H9 (cell line): ENCODE data around the gene L3MBTL1. TPM values are rescaled to one million over a fixed set of nuclear protein-coding genes. Genes with fewer than 3 reads are reported as not detected.

ENCODE experiments used
- DNase-seq: peaks from one replicate; pipeline ENCODE4 v3.0.0-alpha.2; 2017
- H2AFZ ChIP-seq: one replicate; pipeline ENCODE4 v1.6.1; 2013; ENCODE audit warnings: mild to moderate bottlenecking, low read length, control low read depth, moderate library complexity
- H2AK5ac ChIP-seq: 2 replicates; pipeline ENCODE4 v1.6.1; 2013; ENCODE audit warnings: low read length, control low read depth, mixed read lengths; ENCODE audit not compliant: insufficient read length
- H2BK120ac ChIP-seq: one replicate; pipeline ENCODE4 v1.6.1; 2013; ENCODE audit warnings: low read depth, mild to moderate bottlenecking, low read length, control low read depth, inconsistent platforms; ENCODE audit not compliant: poor library complexity, severe bottlenecking
- H2BK12ac ChIP-seq: 2 replicates; pipeline ENCODE4 v1.6.1; 2013; ENCODE audit warnings: low read length, control low read depth, mixed read lengths, low read depth; ENCODE audit not compliant: insufficient read length
- H2BK15ac ChIP-seq: 2 replicates; pipeline ENCODE4 v1.6.1; 2013; ENCODE audit warnings: low read depth, low read length, control low read depth
- H2BK20ac ChIP-seq: one replicate; pipeline ENCODE4 v1.6.1; 2013; ENCODE audit warnings: low read depth, mild to moderate bottlenecking, low read length, control low read depth, inconsistent platforms; ENCODE audit not compliant: poor library complexity, severe bottlenecking
- H2BK5ac ChIP-seq: 2 replicates; pipeline ENCODE4 v1.6.1; 2013; ENCODE audit warnings: low read length, control low read depth, mixed read lengths; ENCODE audit not compliant: insufficient read length
- H3K14ac ChIP-seq: 2 replicates; pipeline ENCODE4 v1.6.1; 2013; ENCODE audit warnings: low read length, control low read depth; ENCODE audit not compliant: insufficient read depth
- H3K18ac ChIP-seq: 2 replicates; pipeline ENCODE4 v1.6.1; 2013; ENCODE audit warnings: low read depth, mild to moderate bottlenecking, mixed read lengths, low read length, control low read depth; ENCODE audit not compliant: insufficient read length
- H3K23ac ChIP-seq: 2 replicates; pipeline ENCODE4 v1.6.1; 2013; ENCODE audit warnings: low read length, control low read depth, mixed read lengths, low read depth; ENCODE audit not compliant: insufficient read length
- H3K23me2 ChIP-seq: 2 replicates; pipeline ENCODE4 v1.6.1; 2013; ENCODE audit warnings: low read depth, mild to moderate bottlenecking, mixed read lengths, low read length, control low read depth; ENCODE audit not compliant: insufficient read length, poor library complexity, severe bottlenecking
- H3K27ac ChIP-seq: 2 replicates; pipeline ENCODE4 v1.5.1; 2013; ENCODE audit warnings: low read length, control low read depth, mixed read lengths, low read depth; ENCODE audit not compliant: insufficient read length
- H3K27me3 ChIP-seq: 2 replicates; pipeline ENCODE4 v1.6.1; 2013; ENCODE audit warnings: low read length, control low read depth, inconsistent platforms; ENCODE audit not compliant: insufficient read depth
- H3K4ac ChIP-seq: 2 replicates; pipeline ENCODE4 v1.6.1; 2013; ENCODE audit warnings: low read depth, mild to moderate bottlenecking, control low read depth, inconsistent platforms, low read length, moderate library complexity
- H3K4me1 ChIP-seq: 2 replicates; pipeline ENCODE4 v1.6.1; 2013; ENCODE audit warnings: low read length, control low read depth, inconsistent platforms; ENCODE audit not compliant: insufficient read depth
- H3K4me2 ChIP-seq: 2 replicates; pipeline ENCODE4 v1.6.1; 2013; ENCODE audit warnings: low read length, control low read depth, mixed read lengths; ENCODE audit not compliant: insufficient read length, insufficient read depth
- H3K56ac ChIP-seq: 2 replicates; pipeline ENCODE4 v1.6.1; 2013; ENCODE audit warnings: low read depth, mild to moderate bottlenecking, mixed read lengths, low read length, control low read depth; ENCODE audit not compliant: insufficient read length
- H3K79me1 ChIP-seq: 2 replicates; pipeline ENCODE4 v1.6.1; 2013; ENCODE audit warnings: low read depth, mild to moderate bottlenecking, moderate library complexity, low read length, control low read depth, inconsistent platforms; ENCODE audit not compliant: insufficient read depth, poor library complexity, severe bottlenecking
- H3K79me2 ChIP-seq: 2 replicates; pipeline ENCODE4 v1.6.1; 2013; ENCODE audit warnings: low read length, control low read depth, inconsistent platforms; ENCODE audit not compliant: insufficient read depth
- H3K9ac ChIP-seq: 2 replicates; pipeline ENCODE4 v1.6.1; 2013; ENCODE audit warnings: low read length, control low read depth, mixed read lengths; ENCODE audit not compliant: insufficient read length; ENCODE audit errors: extremely low read depth
- H3K9me3 ChIP-seq: one replicate; pipeline ENCODE4 v1.6.1; 2013; ENCODE audit warnings: low read depth, low read length, inconsistent platforms; ENCODE audit not compliant: control insufficient read depth
- H3T11ph ChIP-seq: one replicate; pipeline ENCODE4 v1.6.1; 2013; ENCODE audit warnings: mild to moderate bottlenecking, low read length, control low read depth, inconsistent platforms
- H4K20me1 ChIP-seq: one replicate; pipeline ENCODE4 v1.6.1; 2013; ENCODE audit not compliant: control insufficient read depth, insufficient read length, insufficient read depth
- H4K5ac ChIP-seq: 2 replicates; pipeline ENCODE4 v1.6.1; 2013; ENCODE audit warnings: low read depth, mild to moderate bottlenecking, mixed read lengths, low read length, control low read depth; ENCODE audit not compliant: insufficient read length
- H4K8ac ChIP-seq: replicated peaks from 2 replicates; pipeline ENCODE4 v1.6.1; 2013; ENCODE audit warnings: low read length, control low read depth, mixed read lengths, low read depth; ENCODE audit not compliant: insufficient read length
- H4K91ac ChIP-seq: 2 replicates; pipeline ENCODE4 v1.6.1; 2013; ENCODE audit warnings: low read depth, mild to moderate bottlenecking, moderate library complexity, mixed read lengths, low read length, control low read depth; ENCODE audit not compliant: insufficient read length
- H3K27ac Mint-ChIP-seq, 3 experiments: 2 replicates in 2 of 3; 3 replicates in 1 of 3; pipeline ENCODE4 v1.8.0; 2020 to 2021; ENCODE audit warnings: mixed read lengths in 3 of 3, mild to moderate bottlenecking in 1 of 3, moderate library complexity in 1 of 3
- H3K27me3 Mint-ChIP-seq: 2 replicates; pipeline ENCODE4 v1.8.0; 2021; ENCODE audit warnings: low read depth, mild to moderate bottlenecking, moderate library complexity, mixed read lengths
- H3K36me3 Mint-ChIP-seq, 3 experiments: 2 replicates in 2 of 3; 3 replicates in 1 of 3; pipeline ENCODE4 v1.8.0; 2020 to 2021; ENCODE audit warnings: low read depth in 3 of 3, mixed read lengths in 3 of 3; ENCODE audit not compliant: insufficient read depth in 1 of 3
- H3K4me1 Mint-ChIP-seq, 2 experiments: 2 replicates each; pipeline ENCODE4 v1.8.0; 2020; ENCODE audit warnings: mixed read lengths in 2 of 2
- H3K4me3 Mint-ChIP-seq, 2 experiments: 2 replicates in 1 of 2; 3 replicates in 1 of 2; pipeline ENCODE4 v1.8.0; 2020 to 2021; ENCODE audit warnings: mild to moderate bottlenecking in 2 of 2, mixed read lengths in 2 of 2, moderate library complexity in 1 of 2
- H3K9me3 Mint-ChIP-seq, 2 experiments: 2 replicates in 1 of 2; 3 replicates in 1 of 2; pipeline ENCODE4 v1.8.0; 2020; ENCODE audit warnings: mild to moderate bottlenecking in 2 of 2, mixed read lengths in 2 of 2, moderate library complexity in 1 of 2
- CTCF ChIP-seq: fragments of 200-600 bp; sonication (generic); conservative IDR thresholded peaks from 3 replicates; pipeline ENCODE4 v1.8.0; 2021; ENCODE audit warnings: antibody characterized with exemption, mild to moderate bottlenecking
- WGBS: extraction: QIAGEN DNeasy Blood & Tissue Kit; methylation state at CpG from one replicate; pipeline ENCODE4 v1.1.7; 2013; ENCODE audit warnings: missing lambda C conversion rate, low lambda C conversion rate, mixed read lengths; ENCODE audit not compliant: insufficient read length; ENCODE audit errors: extremely low coverage; 5-methylcytosine and 5-hydroxymethylcytosine counted together
- total RNA-seq: library from RNA; stranded (reverse); gene quantifications from 2 replicates; pipeline ENCODE4 v1.2.1, GENCODE V29; 2021

L3MBTL1 gene
- total RNA-seq, 1 experiment from 2014 or later = 19.9 TPM

GRCh38 chr20:43529457-43530153 is 22.1 kb downstream of the L3MBTL1 start:
- no peak overlapping the region for H2BK20ac ChIP-seq
- Mint-ChIP-seq H3K4me3 (no peak overlapping the region), H3K36me3 (peaks cover 2 to 8% (median 4%) of the 10 kb centered on the region in 3 experiments; a peak in 5 of 7 replicates), H3K9me3 (no peaks in the 10 kb centered on the region), H3K4me1 (no peaks in the 10 kb centered on the region), H3K27me3 (no peaks in the 10 kb centered on the region), H3K27ac (no peak overlapping the region)
- no peaks in the 10 kb centered on the region for H3K27me3 ChIP-seq
- no peak overlapping the region for H3K56ac ChIP-seq
- DNase-seq = no peak
- H4K5ac ChIP-seq = no peak overlapping the region
- H3K4me2 ChIP-seq = no peak overlapping the region
- no peak overlapping the region for H3K14ac ChIP-seq
- no peak overlapping the region for H3K18ac ChIP-seq
- WGBS = no CpG with 5 or more reads among the region's 3 CpGs
- no peak overlapping the region for H3K27ac ChIP-seq
- no peaks in the 10 kb centered on the region for H3K9me3 ChIP-seq
- no peaks in the 10 kb centered on the region for H3K4me1 ChIP-seq
- H2BK120ac ChIP-seq = no peak overlapping the region
- H3K4ac ChIP-seq = no peak overlapping the region
- no peak for TF ChIP-seq CTCF
- no peak overlapping the region for H2AK5ac ChIP-seq
- no peak overlapping the region for H2BK15ac ChIP-seq
- no peak overlapping the region for H2BK5ac ChIP-seq
- H3K23ac ChIP-seq = no peak overlapping the region
- H3K9ac ChIP-seq = no peak overlapping the region
- no peak overlapping the region for H4K8ac ChIP-seq
- no peak overlapping the region for H4K91ac ChIP-seq
- no peak overlapping the region for H2BK12ac ChIP-seq
- no peaks in the 10 kb centered on the region for H3K79me1 ChIP-seq
- no peaks in the 10 kb centered on the region for H3K79me2 ChIP-seq
- H3T11ph ChIP-seq = no peak overlapping the region
- no peak overlapping the region for H2AFZ ChIP-seq
- H4K20me1 ChIP-seq = no peaks in the 10 kb centered on the region
- no peaks in the 10 kb centered on the region for H3K23me2 ChIP-seq
